Right lobe of liver (tissue), 6 donors: ENCODE measurements around the gene KCND3. TPM values are rescaled to one million over a fixed set of nuclear protein-coding genes. Genes with fewer than 3 reads are reported as not detected.

Experiments used
- ATAC-seq, 4 donors: fragments of 200-7000 bp; cut with Tn5 transposase; one replicate each; pipeline ENCODE4 v1.9.1; 2020; ENCODE audit warnings: mild to moderate bottlenecking in 4 of 4, moderate library complexity in 4 of 4
- DNase-seq, 3 donors: peaks; one replicate each; pipeline ENCODE4 v3.0.0-alpha.2; 2020
- H3K27ac ChIP-seq, 3 donors: fragments of 200-600 bp; one replicate each; pipeline ENCODE4 v1.8.0; 2022
- H3K27me3 ChIP-seq, 2 donors: fragments of 200-600 bp; one replicate each; pipeline ENCODE4 v1.8.0; 2022
- H3K36me3 ChIP-seq, 4 donors: fragments of 200-600 bp; sonication (generic) in 1 of 4; one replicate each; pipeline versions ENCODE4 v1.5.1 to v1.8.0; 2017 to 2022; ENCODE audit warnings: control low read depth in 1 of 4
- H3K4me1 ChIP-seq, 4 donors: fragments of 200-600 bp; sonication (generic) in 1 of 4; one replicate each; pipeline versions ENCODE4 v1.5.1 to v1.8.0; 2017 to 2022; ENCODE audit warnings: control low read depth in 1 of 4
- H3K4me3 ChIP-seq, 3 donors: fragments of 200-600 bp; one replicate each; pipeline ENCODE4 v1.8.0; 2022
- H3K9me3 ChIP-seq, 4 donors: fragments of 200-600 bp; sonication (generic) in 1 of 4; one replicate each; pipeline versions ENCODE4 v1.5.1 to v1.8.0; 2017 to 2022; ENCODE audit warnings: control low read depth in 1 of 4
- CTCF ChIP-seq, 4 donors: fragments of 200-600 bp in 3 of 4; fragments of 450-650 bp in 1 of 4; IDR thresholded peaks; one replicate each; pipeline versions ENCODE4 v1.5.1 to v1.8.0; 2016 to 2022; ENCODE audit warnings: antibody characterized with exemption in 4 of 4, mild to moderate bottlenecking in 2 of 4
- POLR2A ChIP-seq: fragments of 450-650 bp; IDR thresholded peaks from one replicate; pipeline ENCODE4 v1.6.1; 2017; ENCODE audit warnings: antibody characterized with exemption, mild to moderate bottlenecking
- WGBS: methylation state at CpG from one replicate; pipeline ENCODE4 v1.1.6; 2018; ENCODE audit warnings: low coverage, low lambda C conversion rate; ENCODE audit not compliant: insufficient coverage; ENCODE audit errors: missing lambda C conversion rate; 5-methylcytosine and 5-hydroxymethylcytosine counted together
- intact Hi-C, 2 donors: fragments of 100-400 bp; cut with DNase I; formaldehyde crosslinking; loops; one replicate each; pipeline versions ENCODE4 v1.11.2 to v1.14.1; 2022
- total RNA-seq, 6 experiments: library from RNA; depleted of rRNA in 2 of 6; stranded (reverse); fragments of >200 nt in 2 of 6; fragmentation: NEBNext Ultra II Directional in 3 of 6; extraction: Animal tissue kit (Norgen Biotek cat#: 25700) in 3 of 6; gene quantifications; one replicate each; pipeline versions ENCODE4 v1.1.0 to v1.2.4, GENCODE V29; 2016 to 2023
- donor health status: DM: no; HTN: yes; CAD: no.
- donor health status: DM: no; HTN: no; CAD: no.
- donor health status: DM: no; HTN: no; CAD: no.
- donor health status: DM: no; HTN: yes; CAD: no.
- donor health status: DM: no; HTN: yes; CAD: no.

Gene KCND3
- total RNA-seq, 6 experiments from 2014 or later, result 8.1 to 25.5 (median 16.2) TPM

- no peak for ATAC-seq
- 18% methylated on average over 1 of the region's 1 CpG for WGBS
- no peak overlapping the region for H3K27ac ChIP-seq
- no peak overlapping the region for H3K4me3 ChIP-seq
- no peak for DNase-seq
- H3K27me3 ChIP-seq, result no peaks in the 10 kb centered on the region
- H3K36me3 ChIP-seq, result no peaks in the 10 kb centered on the region
- H3K4me1 ChIP-seq, result no peaks in the 10 kb centered on the region
- TF ChIP-seq POLR2A (no peak), CTCF (IDR thresholded peaks at IDR 0.05) (no peak)
- intact Hi-C loops, result no loop called here
- H3K9me3 ChIP-seq, result no peaks in the 10 kb centered on the region
Measured at GRCh38 chr1:112027696-112028095, 38.2 kb upstream of the KCND3 start.

- H3K4me3 ChIP-seq, result no peak overlapping the region
- no peaks in the 10 kb centered on the region for H3K9me3 ChIP-seq
- ATAC-seq, result no peak
- WGBS, result 6% methylated on average over 1 of the region's 1 CpG
- no peak for TF ChIP-seq CTCF (IDR thresholded peaks at IDR 0.05)
- TF ChIP-seq POLR2A, result no peak
- intact Hi-C loops, result no loop called here
- H3K36me3 ChIP-seq, result no peaks in the 10 kb centered on the region
- no peaks in the 10 kb centered on the region for H3K4me1 ChIP-seq
- no peaks in the 10 kb centered on the region for H3K27me3 ChIP-seq
- no peak overlapping the region for H3K27ac ChIP-seq
- DNase-seq, result no peak
Measured at GRCh38 chr1:112026501-112026900, 37.0 kb upstream of the KCND3 start.

GRCh38 chr1:112026016-112026415 lies 36.5 kb upstream of the KCND3 start:
- DNase-seq (no peak), ATAC-seq (no peak)
- TF ChIP-seq POLR2A, result no peak
- 63% methylated on average over 5 of the region's 5 CpGs for WGBS
- Histone ChIP-seq H3K27me3 (no peaks in the 10 kb centered on the region), H3K9me3 (no peaks in the 10 kb centered on the region), H3K4me1 (no peaks in the 10 kb centered on the region), H3K4me3 (no peak overlapping the region), H3K27ac (no peak overlapping the region), H3K36me3 (no peaks in the 10 kb centered on the region)
- intact Hi-C loops, result no loop called here

GRCh38 chr1:112021263-112021662 lies 31.8 kb upstream of the KCND3 start:
- Histone ChIP-seq H3K36me3 (no peaks in the 10 kb centered on the region), H3K4me1 (no peaks in the 10 kb centered on the region), H3K27me3 (no peaks in the 10 kb centered on the region), H3K4me3 (no peak overlapping the region), H3K9me3 (no peaks in the 10 kb centered on the region), H3K27ac (no peak overlapping the region)
- no peak for TF ChIP-seq POLR2A
- no peak for TF ChIP-seq CTCF (IDR thresholded peaks at IDR 0.05)
- no peak for ATAC-seq
- intact Hi-C loops, result no loop called here
- 36% methylated on average over 4 of the region's 4 CpGs for WGBS
- no peak for DNase-seq

- H3K4me3 ChIP-seq, result no peak overlapping the region
- intact Hi-C loops, result no loop called here
- no peak overlapping the region for H3K27ac ChIP-seq
- H3K36me3 ChIP-seq, result no peaks in the 10 kb centered on the region
- no peaks in the 10 kb centered on the region for H3K9me3 ChIP-seq
- no peak for DNase-seq
- 41% methylated on average over 6 of the region's 6 CpGs for WGBS
- no peak for ATAC-seq
- no peaks in the 10 kb centered on the region for H3K4me1 ChIP-seq
- no peak for TF ChIP-seq CTCF (IDR thresholded peaks at IDR 0.05)
- no peak for TF ChIP-seq POLR2A
- H3K27me3 ChIP-seq, result no peaks in the 10 kb centered on the region
Measured at GRCh38 chr1:112017183-112017582, 27.7 kb upstream of the KCND3 start.
